HCT116 (cell line): ENCODE measurements around the gene CELF3. TPM values are rescaled to one million over a fixed set of nuclear protein-coding genes. Genes with fewer than 3 reads are reported as not detected.

Source experiments
- ATAC-seq: fragments of 200-7000 bp; cut with Tn5 transposase; 2 replicates; pipeline ENCODE4 v1.9.1; 2020; ENCODE audit warnings: mild to moderate bottlenecking, moderate library complexity
- BruUV-seq: library from RNA; stranded (reverse); fragments of 400-500 nt; replicated peaks from 2 replicates; lab custom pipeline; 2021; lab: Mats Ljungman, UMichigan
- CTCF ChIA-PET: fragments of 300-600 bp; sonication (Branson Sonifier 250); formaldehyde crosslinking; loops from one replicate; lab custom pipeline; 2021; ENCODE audit warnings: antibody characterized with exemption; lab: Charles Lee
- POLR2A ChIA-PET: fragments of 300-600, 350-600 bp; sonication (Branson Sonifier 250); formaldehyde crosslinking; loops from one replicate; lab custom pipeline; 2021; ENCODE audit warnings: antibody characterized with exemption; lab: Charles Lee
- RAD21 ChIA-PET, 2 experiments: fragments of 300-600 bp; sonication (Branson Sonifier 250); formaldehyde crosslinking; loops; one replicate each; lab custom pipeline; 2023; ENCODE audit warnings: low total read pairs in 2 of 2; ENCODE audit not compliant: uncharacterized antibody in 2 of 2, unreplicated experiment in 2 of 2, low non-redundant PET in 1 of 2; lab: Charles Lee
- DNase-seq: peaks from one replicate; pipeline ENCODE4 v3.0.0-alpha.2; 2010; ENCODE audit warnings: low read depth, low spot score
- H2AFZ ChIP-seq: fragments of 200-600 bp; shearing (Covaris generic), sonication (generic); 2 replicates; pipeline ENCODE4 v1.6.1; 2017; ENCODE audit warnings: low read depth, mixed run types, mixed read lengths, antibody characterized with exemption, low read length; ENCODE audit not compliant: poor library complexity, severe bottlenecking
- H3K27ac ChIP-seq: 2 replicates; pipeline ENCODE4 v1.5.1; 2012; ENCODE audit warnings: low read depth, low read length
- H3K27me3 ChIP-seq: fragments of 200-600 bp; sonication (generic); 2 replicates; pipeline ENCODE4 v1.6.1; 2016; ENCODE audit warnings: mixed run types, low read length, mixed read lengths; ENCODE audit not compliant: insufficient read depth
- H3K36me3 ChIP-seq, 2 experiments: fragments of 200-500 bp in 1 of 2; fragments of 200-600 bp in 1 of 2; sonication (Bioruptor generic) in 1 of 2; sonication (generic) in 1 of 2; 2 replicates each; pipeline versions ENCODE4 v1.5.1 to v1.6.1; 2014 to 2016; ENCODE audit warnings: low read length in 2 of 2, inconsistent platforms in 1 of 2, mixed read lengths in 1 of 2, mixed run types in 1 of 2; ENCODE audit not compliant: insufficient read depth in 2 of 2, control insufficient read depth in 1 of 2
- H3K4me1 ChIP-seq, 2 experiments: fragments of 200-600 bp in 1 of 2; sonication (generic) in 1 of 2; 2 replicates each; pipeline versions ENCODE4 v1.5.1 to v1.6.1; 2012 to 2017; ENCODE audit warnings: low read length in 2 of 2, inconsistent platforms in 1 of 2, mild to moderate bottlenecking in 1 of 2, mixed read lengths in 1 of 2, mixed run types in 1 of 2, moderate library complexity in 1 of 2; ENCODE audit not compliant: insufficient read depth in 2 of 2, control insufficient read depth in 1 of 2
- H3K4me2 ChIP-seq: fragments of 200-600 bp; sonication (generic); 2 replicates; pipeline ENCODE4 v1.6.1; 2017; ENCODE audit warnings: mixed run types, low read length, mixed read lengths
- H3K4me3 ChIP-seq, 2 experiments: fragments of 200-600 bp in 1 of 2; sonication (generic) in 1 of 2; replicated peaks in 1 of 2; 2 replicates each; pipeline ENCODE4 v1.5.1; 2011 to 2016; ENCODE audit warnings: low read length in 2 of 2, control low read depth in 1 of 2, low read depth in 1 of 2, mild to moderate bottlenecking in 1 of 2, mixed read lengths in 1 of 2, mixed run types in 1 of 2
- H3K79me2 ChIP-seq: fragments of 200-600 bp; sonication (generic); 2 replicates; pipeline ENCODE4 v1.6.1; 2017; ENCODE audit warnings: mild to moderate bottlenecking, mixed run types, low read length, moderate library complexity, mixed read lengths; ENCODE audit not compliant: insufficient read depth
- H3K9ac ChIP-seq: fragments of 200-600 bp; sonication (generic); 2 replicates; pipeline ENCODE4 v1.6.1; 2016; ENCODE audit warnings: low read length, mixed read lengths
- H3K9me2 ChIP-seq: fragments of 200-600 bp; sonication (generic), shearing (Covaris generic); 2 replicates; pipeline ENCODE4 v1.6.1; 2017; ENCODE audit warnings: mixed run types, mild to moderate bottlenecking, moderate library complexity; ENCODE audit not compliant: insufficient read depth
- H3K9me3 ChIP-seq, 2 experiments: fragments of 200-500 bp in 1 of 2; fragments of 200-600 bp in 1 of 2; sonication (Bioruptor generic) in 1 of 2; sonication (generic) in 1 of 2; 2 replicates each; pipeline ENCODE4 v1.6.1; 2014 to 2017; ENCODE audit warnings: low read length in 2 of 2, mixed read lengths in 2 of 2, inconsistent platforms in 1 of 2, low read depth in 1 of 2, mild to moderate bottlenecking in 1 of 2, mixed run types in 1 of 2, moderate library complexity in 1 of 2; ENCODE audit not compliant: control insufficient read depth in 1 of 2, insufficient read depth in 1 of 2
- H4K20me1 ChIP-seq: fragments of 200-600 bp; sonication (generic), shearing (Covaris generic); 2 replicates; pipeline ENCODE4 v1.6.1; 2017; ENCODE audit warnings: mixed run types, mild to moderate bottlenecking, moderate library complexity; ENCODE audit not compliant: insufficient read depth
- CBX3 ChIP-seq: IDR thresholded peaks from 2 replicates; pipeline ENCODE4 v1.6.1; 2012; ENCODE audit warnings: low read depth
- CEBPB ChIP-seq: IDR thresholded peaks from 2 replicates; pipeline ENCODE4 v1.6.1; 2012; ENCODE audit warnings: low read depth
- EZH2 ChIP-seq: fragments of 200-600 bp; sonication (generic); IDR thresholded peaks from 2 replicates; pipeline ENCODE4 v1.6.1; 2017; ENCODE audit warnings: antibody characterized with exemption, mixed run types
- EZH2phosphoT487 ChIP-seq: fragments of 200-600 bp; IDR thresholded peaks from 2 replicates; pipeline ENCODE4 v1.6.1; 2018; ENCODE audit warnings: antibody characterized with exemption, borderline replicate concordance
- FOSL1 ChIP-seq: IDR thresholded peaks from 2 replicates; pipeline ENCODE4 v1.6.1; 2012; ENCODE audit warnings: low read depth
- JUND ChIP-seq: IDR thresholded peaks from 2 replicates; pipeline ENCODE4 v1.6.1; 2012
- SIN3A ChIP-seq: IDR thresholded peaks from 2 replicates; pipeline ENCODE4 v1.6.1; 2012; ENCODE audit warnings: low read depth
- SP1 ChIP-seq: IDR thresholded peaks from 2 replicates; pipeline ENCODE4 v1.6.1; 2012; ENCODE audit warnings: low read depth
- SRF ChIP-seq: IDR thresholded peaks from 2 replicates; pipeline ENCODE4 v1.6.1; 2012; ENCODE audit warnings: low read depth
- YY1 ChIP-seq: IDR thresholded peaks from 2 replicates; pipeline ENCODE4 v1.6.1; 2011; ENCODE audit warnings: low read length, low read depth, moderate library complexity, mild to moderate bottlenecking; ENCODE audit not compliant: insufficient replicate concordance; ENCODE audit errors: extremely low read depth
- ZBTB33 ChIP-seq: IDR thresholded peaks from 2 replicates; pipeline ENCODE4 v1.6.1; 2011; ENCODE audit warnings: mild to moderate bottlenecking, low read length, moderate library complexity; ENCODE audit not compliant: insufficient replicate concordance; ENCODE audit errors: extremely low read depth
- intact Hi-C: fragments of 100-400 bp; cut with micrococcal nuclease; formaldehyde crosslinking; loops from 2 replicates; pipeline ENCODE4 v1.10.0; 2022
- total RNA-seq: library from RNA; stranded (reverse); gene quantifications from one replicate; pipeline ENCODE4 v1.2.1, GENCODE V29; 2021; ENCODE audit not compliant: unreplicated experiment
- TF ChIP-seq, protein P1 (sequence below), 3 experiments: fragments of 200-600 bp in 1 of 3; sonication (generic) in 1 of 3; IDR thresholded peaks in 2 of 3; conservative IDR thresholded peaks in 1 of 3; 2 replicates each; pipeline ENCODE4 v1.5.1; 2012 to 2017; ENCODE audit warnings: low read depth in 2 of 3, low read length in 2 of 3, antibody characterized with exemption in 1 of 3, borderline replicate concordance in 1 of 3, control low read depth in 1 of 3, mild to moderate bottlenecking in 1 of 3, mixed read lengths in 1 of 3, mixed run types in 1 of 3, moderate library complexity in 1 of 3; ENCODE audit not compliant: insufficient read depth in 1 of 3
- TF ChIP-seq, protein P2 (sequence below): IDR thresholded peaks from 2 replicates; pipeline ENCODE4 v1.6.1; 2012; ENCODE audit warnings: low read depth
- TF ChIP-seq, protein P3 (sequence below): IDR thresholded peaks from 2 replicates; pipeline ENCODE4 v1.6.1; 2012

Gene CELF3
- total RNA-seq, 1 experiment from 2014 or later: not detected

DNA sequence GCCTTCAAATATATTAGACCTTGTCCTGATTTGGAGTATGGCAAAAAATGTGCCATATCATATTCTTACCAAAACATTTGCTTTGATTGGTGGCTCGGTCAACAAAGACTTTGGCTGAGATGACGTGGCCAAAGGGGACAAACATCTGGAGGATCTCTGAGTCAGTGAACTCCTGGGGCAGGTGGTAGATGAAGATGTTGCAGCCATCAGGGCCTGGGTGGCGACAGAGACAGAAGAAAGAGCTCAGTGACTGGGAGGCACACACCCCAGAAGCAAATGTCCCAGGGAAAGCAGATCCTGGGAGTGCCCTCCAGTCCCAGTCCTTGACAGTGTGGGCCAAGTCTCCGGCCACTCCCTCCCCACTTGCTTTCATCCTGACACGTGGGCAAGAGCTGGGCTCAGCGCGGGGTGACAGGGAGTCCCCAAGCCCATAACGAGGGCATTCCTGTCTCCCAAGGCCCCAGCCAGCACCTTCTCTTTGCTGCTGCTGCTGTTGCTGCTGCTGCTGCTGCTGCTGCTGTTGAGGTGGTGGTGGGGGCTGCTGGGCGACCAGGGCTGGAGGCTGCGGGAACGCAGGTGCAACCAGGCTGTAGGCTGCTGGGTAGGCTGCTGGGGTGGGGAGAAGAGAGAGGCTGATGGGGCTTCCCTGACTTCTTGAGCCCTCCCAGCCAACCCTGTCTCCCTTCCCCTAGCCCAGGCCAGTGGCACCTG lies 10.7 kb downstream of the CELF3 start:
- Histone ChIP-seq H3K4me2 (no peak overlapping the region), H3K79me2 (no peaks in the 10 kb centered on the region), H3K4me1 (no peaks in the 10 kb centered on the region; a peak in 1 of 4 replicates), H3K9me2 (no peaks in the 10 kb centered on the region), H3K36me3 (peaks cover 2% of the 10 kb centered on the region in 2 experiments; a peak in 2 of 4 replicates), H3K9me3 (no peaks in the 10 kb centered on the region), H3K9ac (no peak overlapping the region), H3K27me3 (no peaks in the 10 kb centered on the region), H4K20me1 (no peaks in the 10 kb centered on the region), H3K4me3 (no peak overlapping the region), H3K27ac (no peak overlapping the region), H2AFZ (no peak overlapping the region)
- intact Hi-C loops: no loop called here
- no peak for TF ChIP-seq EZH2phosphoT487
- no peak for TF ChIP-seq SIN3A
- no peak for TF ChIP-seq ZBTB33
- TF ChIP-seq SP1: no peak
- TF ChIP-seq CEBPB: no peak
- TF ChIP-seq FOSL1: no peak
- TF ChIP-seq, protein P1, sequence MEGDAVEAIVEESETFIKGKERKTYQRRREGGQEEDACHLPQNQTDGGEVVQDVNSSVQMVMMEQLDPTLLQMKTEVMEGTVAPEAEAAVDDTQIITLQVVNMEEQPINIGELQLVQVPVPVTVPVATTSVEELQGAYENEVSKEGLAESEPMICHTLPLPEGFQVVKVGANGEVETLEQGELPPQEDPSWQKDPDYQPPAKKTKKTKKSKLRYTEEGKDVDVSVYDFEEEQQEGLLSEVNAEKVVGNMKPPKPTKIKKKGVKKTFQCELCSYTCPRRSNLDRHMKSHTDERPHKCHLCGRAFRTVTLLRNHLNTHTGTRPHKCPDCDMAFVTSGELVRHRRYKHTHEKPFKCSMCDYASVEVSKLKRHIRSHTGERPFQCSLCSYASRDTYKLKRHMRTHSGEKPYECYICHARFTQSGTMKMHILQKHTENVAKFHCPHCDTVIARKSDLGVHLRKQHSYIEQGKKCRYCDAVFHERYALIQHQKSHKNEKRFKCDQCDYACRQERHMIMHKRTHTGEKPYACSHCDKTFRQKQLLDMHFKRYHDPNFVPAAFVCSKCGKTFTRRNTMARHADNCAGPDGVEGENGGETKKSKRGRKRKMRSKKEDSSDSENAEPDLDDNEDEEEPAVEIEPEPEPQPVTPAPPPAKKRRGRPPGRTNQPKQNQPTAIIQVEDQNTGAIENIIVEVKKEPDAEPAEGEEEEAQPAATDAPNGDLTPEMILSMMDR (IDR thresholded peaks at IDR 0.05 in 2 of 3, conservative IDR thresholded peaks at IDR 0.05 in 1 of 3; ENCODE audit: borderline replicate concordance in 1 of 3, insufficient read depth in 1 of 3, low read depth in 2 of 3, low read length in 2 of 3): no peak
- no peak for TF ChIP-seq JUND
- no peak for TF ChIP-seq SRF
- no peak for TF ChIP-seq CBX3
- no peak for TF ChIP-seq EZH2
- no peak for TF ChIP-seq YY1
- TF ChIP-seq, protein P2, sequence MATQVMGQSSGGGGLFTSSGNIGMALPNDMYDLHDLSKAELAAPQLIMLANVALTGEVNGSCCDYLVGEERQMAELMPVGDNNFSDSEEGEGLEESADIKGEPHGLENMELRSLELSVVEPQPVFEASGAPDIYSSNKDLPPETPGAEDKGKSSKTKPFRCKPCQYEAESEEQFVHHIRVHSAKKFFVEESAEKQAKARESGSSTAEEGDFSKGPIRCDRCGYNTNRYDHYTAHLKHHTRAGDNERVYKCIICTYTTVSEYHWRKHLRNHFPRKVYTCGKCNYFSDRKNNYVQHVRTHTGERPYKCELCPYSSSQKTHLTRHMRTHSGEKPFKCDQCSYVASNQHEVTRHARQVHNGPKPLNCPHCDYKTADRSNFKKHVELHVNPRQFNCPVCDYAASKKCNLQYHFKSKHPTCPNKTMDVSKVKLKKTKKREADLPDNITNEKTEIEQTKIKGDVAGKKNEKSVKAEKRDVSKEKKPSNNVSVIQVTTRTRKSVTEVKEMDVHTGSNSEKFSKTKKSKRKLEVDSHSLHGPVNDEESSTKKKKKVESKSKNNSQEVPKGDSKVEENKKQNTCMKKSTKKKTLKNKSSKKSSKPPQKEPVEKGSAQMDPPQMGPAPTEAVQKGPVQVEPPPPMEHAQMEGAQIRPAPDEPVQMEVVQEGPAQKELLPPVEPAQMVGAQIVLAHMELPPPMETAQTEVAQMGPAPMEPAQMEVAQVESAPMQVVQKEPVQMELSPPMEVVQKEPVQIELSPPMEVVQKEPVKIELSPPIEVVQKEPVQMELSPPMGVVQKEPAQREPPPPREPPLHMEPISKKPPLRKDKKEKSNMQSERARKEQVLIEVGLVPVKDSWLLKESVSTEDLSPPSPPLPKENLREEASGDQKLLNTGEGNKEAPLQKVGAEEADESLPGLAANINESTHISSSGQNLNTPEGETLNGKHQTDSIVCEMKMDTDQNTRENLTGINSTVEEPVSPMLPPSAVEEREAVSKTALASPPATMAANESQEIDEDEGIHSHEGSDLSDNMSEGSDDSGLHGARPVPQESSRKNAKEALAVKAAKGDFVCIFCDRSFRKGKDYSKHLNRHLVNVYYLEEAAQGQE: no peak
- TF ChIP-seq, protein P3, sequence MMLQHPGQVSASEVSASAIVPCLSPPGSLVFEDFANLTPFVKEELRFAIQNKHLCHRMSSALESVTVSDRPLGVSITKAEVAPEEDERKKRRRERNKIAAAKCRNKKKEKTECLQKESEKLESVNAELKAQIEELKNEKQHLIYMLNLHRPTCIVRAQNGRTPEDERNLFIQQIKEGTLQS: no peak
- BruUV-seq: no TSS peak
- DNase-seq: no peak
- POLR2A ChIA-PET: no interaction called here
- CTCF ChIA-PET: no interaction called here
- RAD21 ChIA-PET: no interaction called here
- ATAC-seq: no peak
